Suprapubic skin (tissue), 4 donors: ENCODE measurements around the gene DOLPP1.

Experiments
- CTCF ChIP-seq, 2 donors: fragments of 200-600 bp in 1 of 2; fragments of 450-650 bp in 1 of 2; sonication (generic) in 1 of 2; IDR thresholded peaks; one replicate each; pipeline ENCODE4 v1.5.1; 2016 to 2019; ENCODE audit warnings: antibody characterized with exemption in 2 of 2, mild to moderate bottlenecking in 1 of 2, moderate library complexity in 1 of 2
- EP300 ChIP-seq: sonication (generic); formaldehyde crosslinking; IDR thresholded peaks from one replicate; pipeline ENCODE4 v1.6.1; 2017; ENCODE audit warnings: antibody characterized with exemption
- POLR2A ChIP-seq, 2 donors: fragments of 450-650 bp; IDR thresholded peaks; one replicate each; pipeline ENCODE4 v1.6.1; 2017; ENCODE audit warnings: antibody characterized with exemption in 2 of 2, mild to moderate bottlenecking in 2 of 2, moderate library complexity in 2 of 2
- POLR2AphosphoS5 ChIP-seq, 3 donors: sonication (generic); formaldehyde crosslinking; IDR thresholded peaks; one replicate each; pipeline ENCODE4 v1.6.1; 2017; ENCODE audit warnings: antibody characterized with exemption in 3 of 3

- TF ChIP-seq CTCF (IDR thresholded peaks at IDR 0.05) (no peak), EP300 (no peak), POLR2AphosphoS5 (IDR thresholded peaks at IDR 0.05) (no peak), POLR2A (IDR thresholded peaks at IDR 0.05) (no peak)
These were observed 56.6 kb downstream of the DOLPP1 start for GRCh38 chr9:129137292-129138143.
